GM18526 (cell line): ENCODE measurements around the gene ZNF512.

ENCODE experiments used
- POLR2A ChIP-seq: IDR thresholded peaks from 3 replicates; pipeline ENCODE4 v1.6.1; 2011; ENCODE audit not compliant: insufficient read length; ENCODE audit errors: extremely low read depth

The ZNF512 gene

GRCh38 chr2:27581417-27582128, 1.3 kb upstream of the ZNF512 start:
- TF ChIP-seq POLR2A: no peak

- no peak for TF ChIP-seq POLR2A
These were observed 630 bp upstream of the ZNF512 start for GRCh38 chr2:27582129-27582694.

GRCh38 chr2:27583390-27583915, 611 bp downstream of the ZNF512 start:
- TF ChIP-seq POLR2A: no peak

- TF ChIP-seq POLR2A: no peak
These were observed 1.8 kb downstream of the ZNF512 start for GRCh38 chr2:27584597-27584996.

- no peak for TF ChIP-seq POLR2A
These were observed 4.2 kb downstream of the ZNF512 start for GRCh38 chr2:27587025-27587424.

- TF ChIP-seq POLR2A: no peak
These were observed 5.5 kb downstream of the ZNF512 start for GRCh38 chr2:27588308-27588707.

- no peak for TF ChIP-seq POLR2A
These were observed 8.9 kb downstream of the ZNF512 start for GRCh38 chr2:27591745-27592144.

- TF ChIP-seq POLR2A: no peak
These were observed 10.4 kb downstream of the ZNF512 start for GRCh38 chr2:27593240-27593639.

- TF ChIP-seq POLR2A: no peak
These were observed 13.8 kb downstream of the ZNF512 start for GRCh38 chr2:27596627-27597026.

GRCh38 chr2:27606611-27607010, 23.8 kb downstream of the ZNF512 start:
- TF ChIP-seq POLR2A: no peak

GRCh38 chr2:27613985-27614384, 31.1 kb downstream of the ZNF512 start:
- no peak for TF ChIP-seq POLR2A

- no peak for TF ChIP-seq POLR2A
These were observed 32.5 kb downstream of the ZNF512 start for GRCh38 chr2:27615316-27615715.

GRCh38 chr2:27621524-27621923, 38.7 kb downstream of the ZNF512 start:
- TF ChIP-seq POLR2A: no peak

GRCh38 chr2:27622921-27623384, 40.1 kb downstream of the ZNF512 start:
- TF ChIP-seq POLR2A: no peak

- no peak for TF ChIP-seq POLR2A
These were observed 42.1 kb downstream of the ZNF512 start for GRCh38 chr2:27624943-27625342.

- no peak for TF ChIP-seq POLR2A
These were observed 45.3 kb downstream of the ZNF512 start for GRCh38 chr2:27627963-27628766.
